Keratinocyte (primary cell): ENCODE measurements around the gene TLL2.

ENCODE experiments used
- CTCF ChIP-seq, 3 experiments: IDR thresholded peaks in 1 of 3; conservative IDR thresholded peaks in 1 of 3; optimal IDR thresholded peaks in 1 of 3; 2 replicates in 2 of 3; 3 replicates in 1 of 3; pipeline versions ENCODE3 to v1.5.1; 2011; ENCODE audit warnings: low read length in 3 of 3, mild to moderate bottlenecking in 3 of 3, moderate library complexity in 2 of 3, control low read depth in 1 of 3, inconsistent platforms in 1 of 3; ENCODE audit not compliant: insufficient read depth in 2 of 3; ENCODE audit errors: extremely low read depth in 1 of 3
- EZH2 ChIP-seq: IDR thresholded peaks from one replicate; pipeline ENCODE4 v1.6.1; 2012; ENCODE audit warnings: inconsistent platforms, mild to moderate bottlenecking, low read length, moderate library complexity

- TF ChIP-seq CTCF (optimal IDR thresholded peaks at IDR 0.05 in 1 of 3, IDR thresholded peaks at IDR 0.05 in 1 of 3, conservative IDR thresholded peaks at IDR 0.05 in 1 of 3; ENCODE audit: extremely low read depth in 1 of 3, insufficient read depth in 2 of 3, low read length in 3 of 3) (no peak), EZH2 (no peak)
These were observed 187.9 kb downstream of the TLL2 start for GRCh38 chr10:96325719-96326373.
